Measurements from ENCODE around the gene MAP6. TPM values are rescaled to one million over a fixed set of nuclear protein-coding genes. Genes with fewer than 3 reads are reported as not detected.

The MAP6 gene
- total and polyA plus RNA-seq, 2 experiments from 2014 or later: 0.31 to 1.2 TPM

- no peaks in the 10 kb centered on the region for H3F3A ChIP-seq (replicated peaks; ENCODE audit: low read depth)
- H3K27ac ChIP-seq (ENCODE audit: low read depth): no peak overlapping the region
- no peaks in the 10 kb centered on the region for H3K27me3 ChIP-seq (ENCODE audit: insufficient read depth)
- Mint-ChIP-seq H3K36me3 (ENCODE audit: low read depth) (no peaks in the 10 kb centered on the region), H3K27ac (no peak overlapping the region), H3K4me3 (no peak overlapping the region), H3K27me3 (ENCODE audit: insufficient read depth, low read depth, poor library complexity) (peaks cover 7% of the 10 kb centered on the region), H3K4me1 (peaks cover 5% of the 10 kb centered on the region; the same call in 2 of the 3 replicates), H3K9me3 (no peaks in the 10 kb centered on the region)
- H3K4me1 ChIP-seq (ENCODE audit: insufficient read depth): no peaks in the 10 kb centered on the region
- H3K36me3 ChIP-seq (ENCODE audit: insufficient read depth): no peaks in the 10 kb centered on the region
- no peaks in the 10 kb centered on the region for H4K20me1 ChIP-seq (replicated peaks; ENCODE audit: insufficient read depth)
- H3K4me2 ChIP-seq: no peak overlapping the region
- no peak for TF ChIP-seq JUNB (IDR thresholded peaks at IDR 0.05; ENCODE audit: unreplicated experiment)
- TF ChIP-seq EZH2 (IDR thresholded peaks at IDR 0.05; ENCODE audit: low read depth, unreplicated experiment): no peak
- no peak for TF ChIP-seq ETS1 (IDR thresholded peaks at IDR 0.05)
- no peak for TF ChIP-seq CTCF (conservative IDR thresholded peaks at IDR 0.05; ENCODE audit: low read depth in 2 of 2)
- no peak for TF ChIP-seq EZH2phosphoT487 (IDR thresholded peaks at IDR 0.05; ENCODE audit: unreplicated experiment)
- no peak for TF ChIP-seq ZNF114 (CRISPR knock-in tag; IDR thresholded peaks at IDR 0.05)
- no peak for TF ChIP-seq POLR2AphosphoS5 (IDR thresholded peaks at IDR 0.05; ENCODE audit: low read depth)
- TF ChIP-seq ZNF462 (CRISPR knock-in tag; IDR thresholded peaks at IDR 0.05): no peak
- no peak for TF ChIP-seq REST (IDR thresholded peaks at IDR 0.05; ENCODE audit: unreplicated experiment)
- no peak for TF ChIP-seq ZNF331 (CRISPR knock-in tag; IDR thresholded peaks at IDR 0.05; ENCODE audit: low read depth)
- TF ChIP-seq STAT1 (IDR thresholded peaks at IDR 0.05; ENCODE audit: unreplicated experiment): no peak
- TF ChIP-seq CREB1 (CRISPR knock-in tag; IDR thresholded peaks at IDR 0.05; ENCODE audit: low read depth): no peak
- no peak for TF ChIP-seq NANOG (IDR thresholded peaks at IDR 0.05; ENCODE audit: borderline replicate concordance)
- H2AFZ ChIP-seq: no peak overlapping the region
- no peaks in the 10 kb centered on the region for H3K79me2 ChIP-seq (replicated peaks; ENCODE audit: insufficient read depth)
- H3K4me3 ChIP-seq: no peak overlapping the region
- ATAC-seq (no peak), DNase-seq (ENCODE audit: low spot score) (no peak)
- no peaks in the 10 kb centered on the region for H3K9me2 ChIP-seq (ENCODE audit: insufficient read depth)
Observed at GRCh38 chr11:75542088-75542438, 126.8 kb downstream of the MAP6 start.
